HEK293 (cell line): ENCODE results near the gene MS4A14.

Source experiments
- CTCF ChIA-PET: fragments of 350-600 bp; formaldehyde crosslinking; extraction: SDS; loops from one replicate; lab custom pipeline; 2021; ENCODE audit warnings: antibody characterized with exemption; lab: Yijun Ruan, JAX
- POLR2A ChIA-PET: fragments of 300-600 bp; formaldehyde crosslinking; extraction: SDS; loops from one replicate; lab custom pipeline; 2020; ENCODE audit warnings: antibody characterized with exemption, inconsistent platforms; lab: Yijun Ruan, JAX
- H3K27ac ChIP-seq: fragments of 200-500 bp; sonication (Bioruptor generic); 2 replicates; pipeline ENCODE4 v1.5.1; 2014; ENCODE audit warnings: low read depth, low read length, control low read depth, inconsistent platforms; ENCODE audit errors: extremely low read depth
- H3K36me3 ChIP-seq, 2 experiments: fragments of 200-500 bp in 1 of 2; sonication (Bioruptor generic) in 1 of 2; 1 replicate in 1 of 2; 2 replicates in 1 of 2; pipeline ENCODE4 v1.5.1; 2014 to 2017; ENCODE audit warnings: inconsistent platforms in 2 of 2, low read length in 2 of 2; ENCODE audit not compliant: control insufficient read depth in 2 of 2, insufficient read depth in 1 of 2
- H3K4me1 ChIP-seq: fragments of 200-500 bp; sonication (Bioruptor generic); 2 replicates; pipeline ENCODE4 v1.5.1; 2014; ENCODE audit warnings: mild to moderate bottlenecking, low read length, inconsistent platforms; ENCODE audit not compliant: control insufficient read depth, insufficient read depth
- H3K4me3 ChIP-seq: 2 replicates; pipeline ENCODE4 v1.5.1; 2011; ENCODE audit warnings: low read depth, mild to moderate bottlenecking, control low read depth, low read length, moderate library complexity
- H3K9me3 ChIP-seq: fragments of 200-500 bp; sonication (Bioruptor generic); 2 replicates; pipeline ENCODE4 v1.5.1; 2014; ENCODE audit warnings: low read depth, low read length, inconsistent platforms; ENCODE audit not compliant: control insufficient read depth, insufficient read depth
- AEBP2 ChIP-seq: fragments of 450-650 bp; formaldehyde crosslinking; IDR thresholded peaks from 2 replicates; pipeline ENCODE4 v1.5.1; 2016; ENCODE audit warnings: missing biosample characterization, missing genetic modification characterization, borderline replicate concordance
- GLIS1 ChIP-seq: fragments of 450-650 bp; formaldehyde crosslinking; IDR thresholded peaks from 2 replicates; pipeline ENCODE4 v1.5.1; 2016; ENCODE audit warnings: missing biosample characterization, missing genetic modification characterization
- SCRT1 ChIP-seq: fragments of 450-650 bp; formaldehyde crosslinking; IDR thresholded peaks from 2 replicates; pipeline ENCODE4 v1.5.1; 2016; ENCODE audit warnings: missing biosample characterization, missing genetic modification characterization, borderline replicate concordance
- SP7 ChIP-seq: fragments of 450-650 bp; formaldehyde crosslinking; IDR thresholded peaks from 2 replicates; pipeline ENCODE4 v1.5.1; 2016; ENCODE audit warnings: missing biosample characterization, missing genetic modification characterization
- ZFP69B ChIP-seq: fragments of 450-650 bp; formaldehyde crosslinking; IDR thresholded peaks from 2 replicates; pipeline ENCODE4 v1.5.1; 2016; ENCODE audit warnings: missing biosample characterization, missing genetic modification characterization
- ZNF10 ChIP-seq: fragments of 450-650 bp; formaldehyde crosslinking; IDR thresholded peaks from 2 replicates; pipeline ENCODE4 v1.5.1; 2017; ENCODE audit warnings: missing biosample characterization, missing genetic modification characterization
- ZNF16 ChIP-seq: fragments of 450-650 bp; formaldehyde crosslinking; IDR thresholded peaks from 2 replicates; pipeline ENCODE4 v1.5.1; 2016; ENCODE audit warnings: low read depth, missing biosample characterization, missing genetic modification characterization
- ZNF175 ChIP-seq: fragments of 450-650 bp; formaldehyde crosslinking; IDR thresholded peaks from 2 replicates; pipeline ENCODE4 v1.5.1; 2016; ENCODE audit warnings: missing biosample characterization, missing genetic modification characterization
- ZNF223 ChIP-seq: fragments of 450-650 bp; formaldehyde crosslinking; IDR thresholded peaks from 2 replicates; pipeline ENCODE4 v1.5.1; 2016; ENCODE audit warnings: missing biosample characterization, missing genetic modification characterization
- ZNF239 ChIP-seq: fragments of 450-650 bp; formaldehyde crosslinking; IDR thresholded peaks from 2 replicates; pipeline ENCODE4 v1.5.1; 2016; ENCODE audit warnings: missing biosample characterization, missing genetic modification characterization
- ZNF354C ChIP-seq: fragments of 450-650 bp; formaldehyde crosslinking; IDR thresholded peaks from 2 replicates; pipeline ENCODE4 v1.5.1; 2016; ENCODE audit warnings: missing biosample characterization, missing genetic modification characterization, low read depth, borderline replicate concordance
- ZNF488 ChIP-seq: fragments of 450-650 bp; formaldehyde crosslinking; IDR thresholded peaks from 2 replicates; pipeline ENCODE4 v1.5.1; 2016; ENCODE audit warnings: missing biosample characterization, missing genetic modification characterization
- ZNF521 ChIP-seq: fragments of 450-650 bp; formaldehyde crosslinking; IDR thresholded peaks from 2 replicates; pipeline ENCODE4 v1.5.1; 2017; ENCODE audit warnings: missing biosample characterization, mild to moderate bottlenecking, missing genetic modification characterization
- ZNF621 ChIP-seq: fragments of 450-650 bp; formaldehyde crosslinking; IDR thresholded peaks from 2 replicates; pipeline ENCODE4 v1.5.1; 2017; ENCODE audit warnings: missing biosample characterization, missing genetic modification characterization
- ZNF660 ChIP-seq: fragments of 450-650 bp; IDR thresholded peaks from 2 replicates; pipeline ENCODE4 v1.5.1; 2018; ENCODE audit warnings: missing biosample characterization, mild to moderate bottlenecking, missing genetic modification characterization
- ZSCAN30 ChIP-seq: fragments of 450-650 bp; IDR thresholded peaks from 2 replicates; pipeline ENCODE4 v1.5.1; 2018; ENCODE audit warnings: missing biosample characterization, mild to moderate bottlenecking, missing genetic modification characterization, moderate library complexity
- TF ChIP-seq, protein P1 (sequence below): sonication (generic); formaldehyde crosslinking; IDR thresholded peaks from 2 replicates; pipeline ENCODE4 v1.8.1; 2022; ENCODE audit warnings: mild to moderate bottlenecking, moderate library complexity, missing genetic modification reagents
- TF ChIP-seq, protein P2 (sequence below): fragments of 450-650 bp; formaldehyde crosslinking; IDR thresholded peaks from 2 replicates; pipeline ENCODE4 v1.5.1; 2017; ENCODE audit warnings: missing biosample characterization, missing genetic modification characterization
- TF ChIP-seq, protein P3 (sequence below): fragments of 450-650 bp; formaldehyde crosslinking; IDR thresholded peaks from 2 replicates; pipeline ENCODE4 v1.5.1; 2016; ENCODE audit warnings: missing biosample characterization, missing genetic modification characterization, borderline replicate concordance

MS4A14 gene

GRCh38 chr11:60376601-60377000 lies 19.7 kb upstream of the MS4A14 start:
- no peaks in the 10 kb centered on the region for H3K9me3 ChIP-seq
- no peak overlapping the region for H3K4me3 ChIP-seq
- no peak for TF ChIP-seq ZNF16 (tag by site-specific recombination)
- TF ChIP-seq ZFP69B (tag by site-specific recombination) = no peak
- no peak for TF ChIP-seq ZNF660 (tag by site-specific recombination)
- TF ChIP-seq GLIS1 (tag by site-specific recombination) = no peak
- no peak for TF ChIP-seq ZNF223 (tag by site-specific recombination)
- TF ChIP-seq ZNF175 (tag by site-specific recombination) = no peak
- no peak for TF ChIP-seq ZNF521 (tag by site-specific recombination)
- TF ChIP-seq, protein P1, sequence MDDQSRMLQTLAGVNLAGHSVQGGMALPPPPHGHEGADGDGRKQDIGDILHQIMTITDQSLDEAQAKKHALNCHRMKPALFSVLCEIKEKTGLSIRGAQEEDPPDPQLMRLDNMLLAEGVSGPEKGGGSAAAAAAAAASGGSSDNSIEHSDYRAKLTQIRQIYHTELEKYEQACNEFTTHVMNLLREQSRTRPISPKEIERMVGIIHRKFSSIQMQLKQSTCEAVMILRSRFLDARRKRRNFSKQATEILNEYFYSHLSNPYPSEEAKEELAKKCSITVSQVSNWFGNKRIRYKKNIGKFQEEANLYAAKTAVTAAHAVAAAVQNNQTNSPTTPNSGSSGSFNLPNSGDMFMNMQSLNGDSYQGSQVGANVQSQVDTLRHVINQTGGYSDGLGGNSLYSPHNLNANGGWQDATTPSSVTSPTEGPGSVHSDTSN (CRISPR knock-in tag) = no peak
- no peak for TF ChIP-seq AEBP2 (tag by site-specific recombination)
- no peak for TF ChIP-seq SCRT1 (tag by site-specific recombination)
- TF ChIP-seq, protein P2, sequence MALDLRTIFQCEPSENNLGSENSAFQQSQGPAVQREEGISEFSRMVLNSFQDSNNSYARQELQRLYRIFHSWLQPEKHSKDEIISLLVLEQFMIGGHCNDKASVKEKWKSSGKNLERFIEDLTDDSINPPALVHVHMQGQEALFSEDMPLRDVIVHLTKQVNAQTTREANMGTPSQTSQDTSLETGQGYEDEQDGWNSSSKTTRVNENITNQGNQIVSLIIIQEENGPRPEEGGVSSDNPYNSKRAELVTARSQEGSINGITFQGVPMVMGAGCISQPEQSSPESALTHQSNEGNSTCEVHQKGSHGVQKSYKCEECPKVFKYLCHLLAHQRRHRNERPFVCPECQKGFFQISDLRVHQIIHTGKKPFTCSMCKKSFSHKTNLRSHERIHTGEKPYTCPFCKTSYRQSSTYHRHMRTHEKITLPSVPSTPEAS (tag by site-specific recombination) = no peak
- TF ChIP-seq SP7 (tag by site-specific recombination) = no peak
- TF ChIP-seq ZNF354C (tag by site-specific recombination) = no peak
- TF ChIP-seq, protein P3, sequence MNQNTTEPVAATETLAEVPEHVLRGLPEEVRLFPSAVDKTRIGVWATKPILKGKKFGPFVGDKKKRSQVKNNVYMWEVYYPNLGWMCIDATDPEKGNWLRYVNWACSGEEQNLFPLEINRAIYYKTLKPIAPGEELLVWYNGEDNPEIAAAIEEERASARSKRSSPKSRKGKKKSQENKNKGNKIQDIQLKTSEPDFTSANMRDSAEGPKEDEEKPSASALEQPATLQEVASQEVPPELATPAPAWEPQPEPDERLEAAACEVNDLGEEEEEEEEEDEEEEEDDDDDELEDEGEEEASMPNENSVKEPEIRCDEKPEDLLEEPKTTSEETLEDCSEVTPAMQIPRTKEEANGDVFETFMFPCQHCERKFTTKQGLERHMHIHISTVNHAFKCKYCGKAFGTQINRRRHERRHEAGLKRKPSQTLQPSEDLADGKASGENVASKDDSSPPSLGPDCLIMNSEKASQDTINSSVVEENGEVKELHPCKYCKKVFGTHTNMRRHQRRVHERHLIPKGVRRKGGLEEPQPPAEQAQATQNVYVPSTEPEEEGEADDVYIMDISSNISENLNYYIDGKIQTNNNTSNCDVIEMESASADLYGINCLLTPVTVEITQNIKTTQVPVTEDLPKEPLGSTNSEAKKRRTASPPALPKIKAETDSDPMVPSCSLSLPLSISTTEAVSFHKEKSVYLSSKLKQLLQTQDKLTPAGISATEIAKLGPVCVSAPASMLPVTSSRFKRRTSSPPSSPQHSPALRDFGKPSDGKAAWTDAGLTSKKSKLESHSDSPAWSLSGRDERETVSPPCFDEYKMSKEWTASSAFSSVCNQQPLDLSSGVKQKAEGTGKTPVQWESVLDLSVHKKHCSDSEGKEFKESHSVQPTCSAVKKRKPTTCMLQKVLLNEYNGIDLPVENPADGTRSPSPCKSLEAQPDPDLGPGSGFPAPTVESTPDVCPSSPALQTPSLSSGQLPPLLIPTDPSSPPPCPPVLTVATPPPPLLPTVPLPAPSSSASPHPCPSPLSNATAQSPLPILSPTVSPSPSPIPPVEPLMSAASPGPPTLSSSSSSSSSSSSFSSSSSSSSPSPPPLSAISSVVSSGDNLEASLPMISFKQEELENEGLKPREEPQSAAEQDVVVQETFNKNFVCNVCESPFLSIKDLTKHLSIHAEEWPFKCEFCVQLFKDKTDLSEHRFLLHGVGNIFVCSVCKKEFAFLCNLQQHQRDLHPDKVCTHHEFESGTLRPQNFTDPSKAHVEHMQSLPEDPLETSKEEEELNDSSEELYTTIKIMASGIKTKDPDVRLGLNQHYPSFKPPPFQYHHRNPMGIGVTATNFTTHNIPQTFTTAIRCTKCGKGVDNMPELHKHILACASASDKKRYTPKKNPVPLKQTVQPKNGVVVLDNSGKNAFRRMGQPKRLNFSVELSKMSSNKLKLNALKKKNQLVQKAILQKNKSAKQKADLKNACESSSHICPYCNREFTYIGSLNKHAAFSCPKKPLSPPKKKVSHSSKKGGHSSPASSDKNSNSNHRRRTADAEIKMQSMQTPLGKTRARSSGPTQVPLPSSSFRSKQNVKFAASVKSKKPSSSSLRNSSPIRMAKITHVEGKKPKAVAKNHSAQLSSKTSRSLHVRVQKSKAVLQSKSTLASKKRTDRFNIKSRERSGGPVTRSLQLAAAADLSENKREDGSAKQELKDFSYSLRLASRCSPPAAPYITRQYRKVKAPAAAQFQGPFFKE (tag by site-specific recombination) = no peak
- TF ChIP-seq ZSCAN30 = no peak
- TF ChIP-seq ZNF621 = no peak
- TF ChIP-seq ZNF239 (tag by site-specific recombination) = no peak
- no peak for TF ChIP-seq ZNF10 (tag by site-specific recombination)
- TF ChIP-seq ZNF488 (tag by site-specific recombination) = no peak
- POLR2A ChIA-PET = no interaction called here
- H3K36me3 ChIP-seq = no peaks in the 10 kb centered on the region
- no peak overlapping the region for H3K27ac ChIP-seq
- no peaks in the 10 kb centered on the region for H3K4me1 ChIP-seq
- CTCF ChIA-PET = no interaction called here
